NCI-H128 (cell line): ENCODE results near the gene SNCG.

ENCODE experiments used
- DNase-seq: peaks from one replicate; lab custom pipeline; 2025; ENCODE audit not compliant: unreplicated experiment; lab: John Stamatoyannopoulos, UW

SNCG gene

GRCh38 chr10:86960003-86960862 is 1.8 kb downstream of the SNCG start:
- no peak for DNase-seq

- no peak for DNase-seq
Observed at GRCh38 chr10:86960863-86961434, 2.5 kb downstream of the SNCG start.

DNA sequence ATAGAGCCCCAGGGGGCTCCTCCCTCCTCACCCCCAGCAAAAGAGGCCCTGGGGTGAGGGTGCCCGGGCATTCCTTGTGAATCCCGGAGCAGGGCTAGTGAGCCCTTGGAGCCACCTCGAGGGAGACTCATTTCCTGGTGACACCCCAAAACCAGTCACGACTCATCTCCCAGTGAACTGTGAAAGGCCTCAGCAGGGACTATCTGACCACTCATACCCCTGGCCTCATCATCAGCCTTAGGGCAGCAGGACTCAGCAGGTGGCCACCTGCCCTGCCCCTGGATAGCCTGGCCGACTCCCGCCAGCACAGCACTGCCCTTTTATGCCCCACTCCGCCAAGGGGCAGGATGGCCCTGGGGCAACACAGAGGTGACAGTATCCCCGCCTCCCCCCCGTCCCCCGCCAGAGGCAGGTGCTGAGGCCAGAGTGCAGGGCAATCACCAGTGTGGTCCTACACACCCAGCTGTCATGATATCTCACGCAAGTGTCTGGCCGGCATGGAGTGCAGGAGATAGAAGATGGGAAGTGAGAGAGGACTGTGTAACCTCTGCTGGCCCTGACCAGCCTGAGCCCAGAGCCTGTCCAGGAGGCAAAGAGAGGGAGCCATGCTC is 3.2 kb downstream of the SNCG start:
- DNase-seq: no peak

GRCh38 chr10:86962136-86962980 is 4.0 kb downstream of the SNCG start:
- DNase-seq: no peak

DNA sequence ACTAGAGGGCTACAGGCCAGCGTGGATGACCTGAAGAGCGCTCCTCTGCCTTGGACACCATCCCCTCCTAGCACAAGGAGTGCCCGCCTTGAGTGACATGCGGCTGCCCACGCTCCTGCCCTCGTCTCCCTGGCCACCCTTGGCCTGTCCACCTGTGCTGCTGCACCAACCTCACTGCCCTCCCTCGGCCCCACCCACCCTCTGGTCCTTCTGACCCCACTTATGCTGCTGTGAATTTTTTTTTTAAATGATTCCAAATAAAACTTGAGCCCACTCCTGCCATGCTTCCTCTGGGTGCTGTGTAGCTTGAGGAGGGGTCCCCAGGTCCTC is 4.5 kb downstream of the SNCG start:
- DNase-seq: no peak

DNA sequence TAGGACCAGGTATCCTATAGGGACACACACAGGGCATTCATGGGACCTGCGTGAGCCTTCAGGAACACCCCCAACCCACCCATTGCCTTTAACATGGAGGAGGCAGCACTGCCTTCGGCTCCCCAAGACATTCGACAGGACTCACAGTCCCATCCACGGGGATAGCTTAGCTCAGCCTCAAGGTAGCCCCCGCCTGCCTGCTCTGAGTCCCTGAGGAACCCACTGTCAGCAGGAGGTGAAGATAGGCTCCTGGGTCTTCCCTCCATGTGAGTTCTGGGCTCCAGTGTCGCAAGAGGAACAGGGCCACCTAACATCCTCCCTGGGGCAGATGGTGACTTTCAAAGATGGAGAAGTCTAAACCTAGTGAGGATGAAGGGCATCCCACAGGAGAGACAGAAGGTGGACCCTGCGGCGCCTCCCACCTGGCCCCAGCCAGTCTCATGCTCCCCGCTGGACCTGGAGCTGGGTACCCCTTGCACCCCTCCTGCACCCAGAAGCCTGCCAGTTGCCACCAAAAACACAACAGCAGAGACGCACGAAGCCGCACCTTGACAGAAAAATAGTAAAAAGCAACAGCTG is 5.0 kb downstream of the SNCG start:
- DNase-seq: no peak

DNA sequence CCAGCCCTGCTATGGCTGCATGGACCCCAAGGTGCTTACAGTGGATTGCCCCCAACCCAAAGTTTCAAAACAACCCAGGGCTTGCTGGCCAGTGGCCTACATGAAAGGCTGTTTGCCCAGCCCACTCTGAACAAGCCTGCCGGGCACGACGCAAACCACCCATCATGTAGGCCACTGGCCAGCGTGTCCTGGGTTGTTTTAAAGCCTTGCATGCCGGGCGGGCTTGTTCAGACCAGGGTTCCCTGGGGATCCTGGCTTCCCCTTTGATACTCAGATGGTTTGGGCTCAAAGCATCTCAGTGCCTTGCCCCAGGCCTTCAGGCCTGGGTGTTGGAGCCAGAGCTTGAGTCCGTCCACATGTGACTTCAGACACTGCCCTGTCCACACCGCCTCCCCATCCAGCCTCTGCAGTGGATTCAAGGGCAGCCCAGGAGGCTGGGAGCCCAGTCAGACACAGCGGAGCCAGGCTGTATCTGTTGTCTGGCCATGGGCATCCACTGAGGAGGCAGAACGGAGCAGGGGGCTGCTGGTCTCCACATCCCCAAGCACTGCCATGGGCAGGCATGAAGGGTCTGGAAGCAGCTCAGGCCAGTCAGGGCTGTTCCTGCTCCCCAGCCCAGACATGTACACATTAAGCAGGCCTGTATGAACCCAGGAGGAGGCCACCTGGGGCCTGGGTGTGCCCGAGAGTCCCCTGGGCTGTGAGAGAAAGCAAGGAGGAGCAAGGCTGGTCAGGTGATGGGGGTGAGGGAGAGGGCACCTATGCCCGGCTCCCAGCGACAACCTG is 5.9 kb downstream of the SNCG start:
- no peak for DNase-seq

DNA sequence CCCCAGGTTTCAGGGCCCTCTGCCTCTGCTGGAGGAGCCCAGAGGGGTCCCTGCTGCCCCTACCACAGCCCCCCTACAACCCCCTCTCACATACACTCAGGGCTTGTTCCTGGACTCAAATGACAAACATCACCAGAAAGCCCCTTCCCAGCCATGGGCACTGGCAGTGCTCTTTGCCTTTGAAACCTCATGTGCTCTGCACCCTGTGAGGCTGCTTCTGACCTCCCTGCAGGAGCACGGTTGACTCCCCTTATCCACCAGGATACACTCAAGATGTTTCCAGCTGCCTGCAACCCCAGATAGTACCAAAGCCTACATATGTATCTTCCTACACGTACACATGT is 6.4 kb downstream of the SNCG start:
- no peak for DNase-seq

- no peak for DNase-seq
Observed at GRCh38 chr10:86965986-86966654, 7.7 kb downstream of the SNCG start.

GRCh38 chr10:86967481-86967941 is 9.1 kb downstream of the SNCG start:
- no peak for DNase-seq

GRCh38 chr10:86968271-86968993 is 10.0 kb downstream of the SNCG start, which contains the start of gene ADIRF:
Gene ADIRF, plus strand, starts transcription at chr10:86968482. Its CDS starts 63 bp downstream, at chr10:86968545.
- DNase-seq: no peak

DNA sequence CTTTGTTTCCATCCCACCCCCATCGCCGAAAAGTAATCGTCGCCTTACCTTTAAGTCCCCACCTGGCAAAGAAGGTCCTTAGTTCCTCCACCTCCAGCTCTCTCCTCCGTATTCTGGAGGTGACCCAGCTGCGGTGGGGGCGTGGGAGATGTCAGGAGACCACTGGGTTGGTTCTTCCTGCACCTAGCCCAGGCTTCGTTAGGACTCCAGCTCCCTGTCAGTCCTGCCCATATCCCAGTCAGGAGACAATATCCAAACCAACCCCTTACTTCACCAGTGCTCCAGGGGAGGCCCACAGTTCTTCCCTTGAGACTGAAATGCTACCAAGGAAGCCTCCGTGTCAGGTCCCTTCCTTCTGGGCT is 10.6 kb downstream of the SNCG start:
- DNase-seq: no peak

DNA sequence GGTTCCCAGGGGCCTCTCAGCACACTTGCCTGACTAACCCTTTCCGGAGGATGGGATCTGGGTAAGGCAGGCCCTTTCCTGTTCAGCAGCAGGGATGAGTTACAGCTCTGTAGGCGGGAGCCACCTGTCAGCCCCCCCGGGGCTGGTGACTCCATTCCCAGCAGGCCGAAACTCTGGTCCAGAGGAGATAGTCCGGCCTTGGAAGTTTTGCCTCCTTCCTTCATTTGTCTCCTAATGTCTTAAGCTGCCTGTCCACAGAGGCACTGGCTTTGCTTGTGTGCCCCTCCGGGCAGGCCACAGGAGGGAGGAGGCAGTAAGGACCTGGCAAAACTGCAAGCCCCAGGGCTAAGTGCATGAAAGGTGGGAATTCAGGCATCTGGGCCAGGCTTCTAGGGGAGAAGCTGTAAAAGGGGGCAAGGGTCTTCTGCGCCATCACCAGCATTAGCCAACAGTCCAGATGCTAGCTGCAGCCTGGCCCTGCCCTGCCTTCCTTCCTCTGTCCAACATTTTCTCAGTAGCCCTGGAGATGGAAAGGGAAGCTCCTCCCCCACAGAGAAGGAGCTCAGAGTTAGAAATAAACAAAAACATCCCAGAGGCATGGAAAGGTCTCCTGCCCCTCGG is 11.1 kb downstream of the SNCG start:
- DNase-seq: no peak

GRCh38 chr10:86970162-86970981 is 12.0 kb downstream of the SNCG start:
- DNase-seq: no peak

DNA sequence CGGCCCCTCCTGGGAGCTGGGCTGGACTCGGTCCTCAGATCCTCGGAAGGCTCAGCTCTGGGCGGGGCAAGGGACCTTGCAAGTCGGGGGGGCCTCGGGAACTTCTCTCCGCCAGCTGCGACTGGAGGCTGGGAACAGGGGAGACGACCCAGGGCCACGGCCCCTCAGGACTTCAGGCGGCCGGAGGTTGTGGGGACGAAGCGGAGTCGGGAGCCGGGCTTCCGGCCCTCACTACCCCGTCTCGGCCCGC is 12.5 kb downstream of the SNCG start:
- DNase-seq: no peak

DNA sequence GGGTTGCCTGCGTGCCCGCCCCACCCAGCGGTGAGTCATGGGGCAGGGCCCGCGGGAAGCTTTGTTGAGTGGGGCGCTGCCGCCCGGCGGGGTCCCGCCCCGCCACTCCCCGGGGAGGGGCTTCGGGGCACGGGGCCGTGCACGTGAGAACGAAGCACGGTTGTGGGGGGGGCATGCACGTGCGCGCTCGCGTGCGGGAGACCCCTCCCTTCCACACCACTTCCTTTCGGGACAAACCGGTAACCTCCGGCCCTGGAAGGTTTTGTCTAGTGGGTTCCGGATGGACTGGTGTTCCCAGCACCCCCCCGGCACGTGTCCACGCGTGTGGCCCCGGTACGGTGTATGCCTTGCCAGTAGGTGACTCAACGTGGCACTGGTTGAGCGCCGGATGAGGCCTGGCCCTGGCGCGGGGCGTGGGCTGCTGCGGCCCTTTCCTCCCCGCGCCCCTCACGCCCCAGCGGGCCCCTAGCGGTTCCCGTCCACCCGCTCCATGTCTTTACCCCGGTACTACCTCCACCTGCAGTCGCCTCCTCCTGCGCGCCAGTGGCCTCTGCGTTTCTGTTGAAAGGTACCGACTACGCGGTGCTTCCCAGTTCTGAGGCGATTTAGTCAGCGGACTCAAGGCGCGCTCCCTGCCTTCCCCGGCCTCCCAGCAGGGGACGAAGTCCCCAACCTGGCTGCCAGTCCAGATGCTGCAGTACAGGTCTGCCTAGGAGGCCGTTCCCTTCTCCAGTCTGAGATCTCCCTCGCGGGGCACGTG is 13.0 kb downstream of the SNCG start:
- DNase-seq: no peak

GRCh38 chr10:86972613-86973380 is 14.4 kb downstream of the SNCG start:
- DNase-seq: no peak
